ENCODE data around the gene THRAP3.
"Not testable (repeated sequence)": the region's sequence is repeated elsewhere in the genome, so short reads cannot be mapped to it uniquely, and the experiment has no call there.

GRCh38 chr1:36252482-36252824 lies 28.2 kb downstream of the THRAP3 start:
- TF ChIP-seq POLR2AphosphoS5 (IDR thresholded peaks at IDR 0.05; ENCODE audit: borderline replicate concordance, low read depth, low read length); EZH2 (IDR thresholded peaks at IDR 0.05): not testable (repeated sequence)
